Smooth muscle cell (in vitro differentiated cells): ENCODE data around the gene VPS8. TPM values are rescaled to one million over a fixed set of nuclear protein-coding genes. Genes with fewer than 3 reads are reported as not detected.

Source experiments
- DNase-seq: peaks from one replicate; lab custom pipeline; 2025; ENCODE audit not compliant: unreplicated experiment; lab: John Stamatoyannopoulos, UW
- H2AFZ ChIP-seq: fragments of 200-600 bp; sonication (generic); 2 replicates; pipeline ENCODE4 v1.6.0; 2016; ENCODE audit warnings: antibody characterized with exemption, low read depth, mild to moderate bottlenecking
- H3F3A ChIP-seq: fragments of 200-600 bp; sonication (generic); 2 replicates; pipeline ENCODE4 v1.6.0; 2017; ENCODE audit warnings: antibody characterized with exemption, low read depth
- H3K27ac ChIP-seq: fragments of 200-600 bp; sonication (generic); 2 replicates; pipeline ENCODE4 v1.5.1; 2016; ENCODE audit warnings: low read depth, mild to moderate bottlenecking
- H3K27me3 ChIP-seq: fragments of 200-600 bp; sonication (generic); 2 replicates; pipeline ENCODE4 v1.6.1; 2016; ENCODE audit warnings: low read depth, mild to moderate bottlenecking
- H3K36me3 ChIP-seq: fragments of 200-600 bp; sonication (generic); 2 replicates; pipeline ENCODE4 v1.5.1; 2016; ENCODE audit warnings: low read depth
- H3K4me1 ChIP-seq: fragments of 200-600 bp; sonication (generic); 2 replicates; pipeline ENCODE4 v1.5.1; 2016; ENCODE audit warnings: low read depth
- H3K4me2 ChIP-seq: fragments of 200-600 bp; sonication (generic); 2 replicates; pipeline ENCODE4 v1.6.0; 2016; ENCODE audit warnings: mild to moderate bottlenecking
- H3K4me3 ChIP-seq: fragments of 200-600 bp; sonication (generic); 2 replicates; pipeline ENCODE4 v1.5.1; 2016; ENCODE audit warnings: mild to moderate bottlenecking
- H3K79me2 ChIP-seq: fragments of 200-600 bp; sonication (generic); 2 replicates; pipeline ENCODE4 v1.6.0; 2016; ENCODE audit warnings: low read depth, mild to moderate bottlenecking
- H3K9ac ChIP-seq: fragments of 200-600 bp; sonication (generic); 2 replicates; pipeline ENCODE4 v1.6.0; 2016; ENCODE audit warnings: low read depth
- H3K9me3 ChIP-seq: fragments of 200-600 bp; sonication (generic); replicated peaks from 2 replicates; pipeline ENCODE4 v1.5.1; 2016; ENCODE audit warnings: low read depth
- H4K20me1 ChIP-seq: fragments of 200-600 bp; sonication (generic); 2 replicates; pipeline ENCODE4 v1.6.0; 2016; ENCODE audit warnings: low read depth
- WGBS: methylation state at CpG from one replicate; pipeline ENCODE4 v1.1.7; 2016; ENCODE audit warnings: low lambda C conversion rate; 5-methylcytosine and 5-hydroxymethylcytosine counted together
- polyA plus RNA-seq: library from polyadenylated mRNA; unstranded; fragments of >200 nt; fragmentation: Nextera tagmentation; extraction: Ambion mirVana; gene quantifications from 2 replicates; pipeline ENCODE4 v1.2.1, GENCODE V29; 2016
- total RNA-seq: library from RNA; depleted of rRNA; stranded (reverse); fragments of >200 nt; gene quantifications from 2 replicates; pipeline ENCODE4 v1.2.3, GENCODE V29; 2014
- TF ChIP-seq, protein P1 (sequence below): fragments of 200-600 bp; sonication (generic); IDR thresholded peaks from 2 replicates; pipeline ENCODE4 v1.5.1; 2017; ENCODE audit warnings: borderline replicate concordance, mild to moderate bottlenecking, antibody characterized with exemption; ENCODE audit not compliant: insufficient read depth, poor library complexity, severe bottlenecking

VPS8 gene
- total and polyA plus RNA-seq, 2 experiments from 2014 or later = 16.1 to 53.9 TPM

DNA sequence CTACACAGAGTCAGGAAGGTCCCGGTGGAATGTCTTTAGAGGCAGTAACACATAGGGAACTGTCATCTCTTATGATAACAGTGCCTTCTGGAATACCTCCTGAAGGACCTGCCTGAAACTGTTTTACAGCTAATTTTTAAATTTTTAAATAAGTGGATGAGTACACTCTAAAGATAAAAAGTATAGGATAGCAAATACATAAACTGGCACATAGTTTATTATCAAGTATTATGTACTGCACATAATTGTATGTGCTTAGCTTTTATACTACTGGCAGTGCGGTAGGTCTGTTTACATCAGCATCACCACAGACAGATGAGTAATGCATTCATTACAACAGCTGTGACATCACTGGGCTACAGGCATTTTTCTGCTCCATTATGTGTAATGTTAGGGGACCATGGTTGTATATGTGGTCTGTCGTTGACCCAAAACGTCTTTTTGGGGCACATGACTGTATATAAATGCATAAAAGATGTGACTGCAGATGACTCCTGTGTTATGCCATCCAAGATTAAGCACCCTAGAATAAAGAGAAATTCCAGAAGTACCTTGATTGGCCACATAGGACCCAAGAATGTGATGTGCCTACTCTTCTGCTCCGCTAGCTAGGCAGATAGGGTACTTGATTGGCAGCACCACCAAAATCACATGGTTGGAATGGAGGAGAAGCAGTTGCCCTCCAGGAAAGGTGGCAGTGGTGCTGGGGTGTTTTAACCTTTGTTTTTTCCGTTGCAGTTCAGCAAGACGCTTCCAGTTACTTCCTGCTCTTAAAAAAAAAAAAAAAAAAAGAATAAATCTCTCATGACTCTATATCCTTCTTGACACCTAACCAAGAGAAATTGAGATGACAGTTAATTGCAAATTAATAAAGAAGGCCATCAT, 3.3 kb downstream of the VPS8 start:
- TF ChIP-seq, protein P1, sequence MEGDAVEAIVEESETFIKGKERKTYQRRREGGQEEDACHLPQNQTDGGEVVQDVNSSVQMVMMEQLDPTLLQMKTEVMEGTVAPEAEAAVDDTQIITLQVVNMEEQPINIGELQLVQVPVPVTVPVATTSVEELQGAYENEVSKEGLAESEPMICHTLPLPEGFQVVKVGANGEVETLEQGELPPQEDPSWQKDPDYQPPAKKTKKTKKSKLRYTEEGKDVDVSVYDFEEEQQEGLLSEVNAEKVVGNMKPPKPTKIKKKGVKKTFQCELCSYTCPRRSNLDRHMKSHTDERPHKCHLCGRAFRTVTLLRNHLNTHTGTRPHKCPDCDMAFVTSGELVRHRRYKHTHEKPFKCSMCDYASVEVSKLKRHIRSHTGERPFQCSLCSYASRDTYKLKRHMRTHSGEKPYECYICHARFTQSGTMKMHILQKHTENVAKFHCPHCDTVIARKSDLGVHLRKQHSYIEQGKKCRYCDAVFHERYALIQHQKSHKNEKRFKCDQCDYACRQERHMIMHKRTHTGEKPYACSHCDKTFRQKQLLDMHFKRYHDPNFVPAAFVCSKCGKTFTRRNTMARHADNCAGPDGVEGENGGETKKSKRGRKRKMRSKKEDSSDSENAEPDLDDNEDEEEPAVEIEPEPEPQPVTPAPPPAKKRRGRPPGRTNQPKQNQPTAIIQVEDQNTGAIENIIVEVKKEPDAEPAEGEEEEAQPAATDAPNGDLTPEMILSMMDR = no peak
- peaks cover 4% of the 10 kb centered on the region for H3F3A ChIP-seq
- peak overlapping the region; percentile 17 for H3K4me2 ChIP-seq
- no peak for DNase-seq
- H3K36me3 ChIP-seq = no peaks in the 10 kb centered on the region
- peak overlapping the region; percentile 85 for H3K27ac ChIP-seq
- H3K79me2 ChIP-seq = peaks cover 18% of the 10 kb centered on the region
- peaks cover 6% of the 10 kb centered on the region for H3K4me1 ChIP-seq
- no peaks in the 10 kb centered on the region for H3K9me3 ChIP-seq
- H4K20me1 ChIP-seq = peaks cover 3% of the 10 kb centered on the region
- no peaks in the 10 kb centered on the region for H3K27me3 ChIP-seq
- peak overlapping the region; percentile 29 for H3K9ac ChIP-seq
- no peak overlapping the region for H2AFZ ChIP-seq
- 53% methylated on average over 7 of the region's 7 CpGs for WGBS
- H3K4me3 ChIP-seq = no peak overlapping the region

DNA sequence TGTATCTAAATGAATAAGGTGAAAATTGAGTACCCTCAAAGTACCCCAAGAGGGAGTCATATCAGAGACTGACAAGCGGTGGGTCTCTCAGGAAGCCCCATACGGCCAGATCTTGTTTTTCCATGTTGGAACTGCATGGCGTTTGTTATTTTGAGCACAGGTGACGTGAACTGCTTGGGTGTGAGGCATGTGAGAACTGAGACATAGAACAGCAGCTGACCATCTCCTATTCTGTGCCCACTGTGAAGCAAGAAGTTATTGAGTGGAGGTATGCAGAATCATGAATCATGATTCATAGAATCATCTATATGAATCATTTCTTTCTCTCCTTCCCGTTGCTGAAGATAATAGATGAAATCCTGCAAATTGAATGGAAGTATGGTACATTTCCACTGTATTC, 4.6 kb downstream of the VPS8 start:
- DNase-seq = no peak
- Histone ChIP-seq H3K9ac (no peak overlapping the region), H4K20me1 (peaks cover 3% of the 10 kb centered on the region), H3K27me3 (no peaks in the 10 kb centered on the region), H3K79me2 (peaks cover 18% of the 10 kb centered on the region), H3F3A (peaks cover 4% of the 10 kb centered on the region), H2AFZ (no peak overlapping the region), H3K36me3 (no peaks in the 10 kb centered on the region), H3K4me2 (no peak overlapping the region), H3K27ac (no peak overlapping the region), H3K4me3 (no peak overlapping the region), H3K4me1 (peaks cover 6% of the 10 kb centered on the region), H3K9me3 (no peaks in the 10 kb centered on the region)
- TF ChIP-seq, protein P1 = no peak
- 93% methylated on average over 5 of the region's 5 CpGs for WGBS

DNA sequence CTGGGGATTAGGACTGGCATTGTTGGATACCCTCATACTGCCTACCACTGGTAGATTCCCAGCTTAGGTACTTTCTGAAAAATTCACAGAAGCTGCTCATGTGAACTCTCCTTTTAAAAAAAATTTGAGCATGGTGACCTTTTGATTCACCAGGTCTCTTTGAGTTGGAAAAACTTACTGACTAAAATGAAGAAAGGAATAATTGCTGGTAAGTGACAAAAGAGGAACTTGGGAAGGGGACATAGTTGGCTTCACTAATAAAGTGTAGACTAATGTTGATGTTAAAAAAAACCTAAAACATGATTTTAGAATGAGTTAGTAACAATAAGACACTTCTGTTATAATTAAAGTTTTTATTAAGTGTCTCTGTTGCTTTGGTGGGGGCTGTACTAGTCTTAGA, 8.6 kb downstream of the VPS8 start:
- Histone ChIP-seq H3F3A (no peaks in the 10 kb centered on the region), H3K36me3 (no peaks in the 10 kb centered on the region), H3K27ac (no peak overlapping the region), H3K27me3 (no peaks in the 10 kb centered on the region), H3K79me2 (peaks cover 4% of the 10 kb centered on the region), H3K9me3 (no peaks in the 10 kb centered on the region), H3K4me2 (no peak overlapping the region), H3K9ac (no peak overlapping the region), H3K4me3 (no peak overlapping the region), H3K4me1 (no peaks in the 10 kb centered on the region), H4K20me1 (no peaks in the 10 kb centered on the region), H2AFZ (no peak overlapping the region)
- no peak for DNase-seq
- TF ChIP-seq, protein P1 = no peak

DNA sequence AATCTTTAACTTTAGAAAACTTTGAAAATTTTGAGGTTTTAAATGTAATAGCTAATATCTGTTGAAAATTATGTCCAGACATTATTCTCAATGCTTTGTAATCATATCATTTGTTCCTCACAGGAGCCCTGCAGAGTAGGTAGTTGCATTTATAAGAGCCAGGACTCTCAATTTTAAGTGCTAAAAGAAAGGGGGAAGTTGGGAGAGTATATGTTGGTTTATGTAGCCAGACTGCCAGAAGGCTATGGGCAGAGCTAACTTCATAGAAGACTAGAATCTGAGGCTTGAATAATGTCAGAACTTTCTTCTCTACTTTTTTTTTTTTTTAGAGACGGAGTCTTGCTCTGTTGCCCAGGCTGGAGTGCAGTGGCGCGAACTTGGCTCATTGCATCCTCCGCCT, 9.1 kb downstream of the VPS8 start:
- Histone ChIP-seq H3K9ac (no peak overlapping the region), H3K9me3 (no peaks in the 10 kb centered on the region), H3F3A (no peaks in the 10 kb centered on the region), H3K36me3 (no peaks in the 10 kb centered on the region), H2AFZ (no peak overlapping the region), H3K79me2 (no peaks in the 10 kb centered on the region), H3K4me1 (no peaks in the 10 kb centered on the region), H3K27me3 (no peaks in the 10 kb centered on the region), H3K4me2 (no peak overlapping the region), H3K27ac (no peak overlapping the region), H4K20me1 (no peaks in the 10 kb centered on the region), H3K4me3 (no peak overlapping the region)
- no peak for DNase-seq
- TF ChIP-seq, protein P1 = no peak
- WGBS = 92% methylated on average over 4 of the region's 4 CpGs
